H9 (cell line): ENCODE data around the gene NEK6. TPM values are rescaled to one million over a fixed set of nuclear protein-coding genes. Genes with fewer than 3 reads are reported as not detected.
A peak's percentile ranks its signal among the peaks of the same experiment; 100 is the strongest.

Experiments used
- DNase-seq: peaks from one replicate; pipeline ENCODE4 v3.0.0-alpha.2; 2017
- H2AFZ ChIP-seq: one replicate; pipeline ENCODE4 v1.6.1; 2013; ENCODE audit warnings: mild to moderate bottlenecking, low read length, control low read depth, moderate library complexity
- H2AK5ac ChIP-seq: 2 replicates; pipeline ENCODE4 v1.6.1; 2013; ENCODE audit warnings: low read length, control low read depth, mixed read lengths; ENCODE audit not compliant: insufficient read length
- H2BK120ac ChIP-seq: one replicate; pipeline ENCODE4 v1.6.1; 2013; ENCODE audit warnings: low read depth, mild to moderate bottlenecking, low read length, control low read depth, inconsistent platforms; ENCODE audit not compliant: poor library complexity, severe bottlenecking
- H2BK12ac ChIP-seq: 2 replicates; pipeline ENCODE4 v1.6.1; 2013; ENCODE audit warnings: low read length, control low read depth, mixed read lengths, low read depth; ENCODE audit not compliant: insufficient read length
- H2BK15ac ChIP-seq: 2 replicates; pipeline ENCODE4 v1.6.1; 2013; ENCODE audit warnings: low read depth, low read length, control low read depth
- H2BK20ac ChIP-seq: one replicate; pipeline ENCODE4 v1.6.1; 2013; ENCODE audit warnings: low read depth, mild to moderate bottlenecking, low read length, control low read depth, inconsistent platforms; ENCODE audit not compliant: poor library complexity, severe bottlenecking
- H2BK5ac ChIP-seq: 2 replicates; pipeline ENCODE4 v1.6.1; 2013; ENCODE audit warnings: low read length, control low read depth, mixed read lengths; ENCODE audit not compliant: insufficient read length
- H3K14ac ChIP-seq: 2 replicates; pipeline ENCODE4 v1.6.1; 2013; ENCODE audit warnings: low read length, control low read depth; ENCODE audit not compliant: insufficient read depth
- H3K18ac ChIP-seq: 2 replicates; pipeline ENCODE4 v1.6.1; 2013; ENCODE audit warnings: low read depth, mild to moderate bottlenecking, mixed read lengths, low read length, control low read depth; ENCODE audit not compliant: insufficient read length
- H3K23ac ChIP-seq: 2 replicates; pipeline ENCODE4 v1.6.1; 2013; ENCODE audit warnings: low read length, control low read depth, mixed read lengths, low read depth; ENCODE audit not compliant: insufficient read length
- H3K23me2 ChIP-seq: 2 replicates; pipeline ENCODE4 v1.6.1; 2013; ENCODE audit warnings: low read depth, mild to moderate bottlenecking, mixed read lengths, low read length, control low read depth; ENCODE audit not compliant: insufficient read length, poor library complexity, severe bottlenecking
- H3K27ac ChIP-seq: 2 replicates; pipeline ENCODE4 v1.5.1; 2013; ENCODE audit warnings: low read length, control low read depth, mixed read lengths, low read depth; ENCODE audit not compliant: insufficient read length
- H3K27me3 ChIP-seq: 2 replicates; pipeline ENCODE4 v1.6.1; 2013; ENCODE audit warnings: low read length, control low read depth, inconsistent platforms; ENCODE audit not compliant: insufficient read depth
- H3K4ac ChIP-seq: 2 replicates; pipeline ENCODE4 v1.6.1; 2013; ENCODE audit warnings: low read depth, mild to moderate bottlenecking, control low read depth, inconsistent platforms, low read length, moderate library complexity
- H3K4me1 ChIP-seq: 2 replicates; pipeline ENCODE4 v1.6.1; 2013; ENCODE audit warnings: low read length, control low read depth, inconsistent platforms; ENCODE audit not compliant: insufficient read depth
- H3K4me2 ChIP-seq: 2 replicates; pipeline ENCODE4 v1.6.1; 2013; ENCODE audit warnings: low read length, control low read depth, mixed read lengths; ENCODE audit not compliant: insufficient read length, insufficient read depth
- H3K56ac ChIP-seq: 2 replicates; pipeline ENCODE4 v1.6.1; 2013; ENCODE audit warnings: low read depth, mild to moderate bottlenecking, mixed read lengths, low read length, control low read depth; ENCODE audit not compliant: insufficient read length
- H3K79me1 ChIP-seq: 2 replicates; pipeline ENCODE4 v1.6.1; 2013; ENCODE audit warnings: low read depth, mild to moderate bottlenecking, moderate library complexity, low read length, control low read depth, inconsistent platforms; ENCODE audit not compliant: insufficient read depth, poor library complexity, severe bottlenecking
- H3K79me2 ChIP-seq: 2 replicates; pipeline ENCODE4 v1.6.1; 2013; ENCODE audit warnings: low read length, control low read depth, inconsistent platforms; ENCODE audit not compliant: insufficient read depth
- H3K9ac ChIP-seq: 2 replicates; pipeline ENCODE4 v1.6.1; 2013; ENCODE audit warnings: low read length, control low read depth, mixed read lengths; ENCODE audit not compliant: insufficient read length; ENCODE audit errors: extremely low read depth
- H3K9me3 ChIP-seq: one replicate; pipeline ENCODE4 v1.6.1; 2013; ENCODE audit warnings: low read depth, low read length, inconsistent platforms; ENCODE audit not compliant: control insufficient read depth
- H3T11ph ChIP-seq: one replicate; pipeline ENCODE4 v1.6.1; 2013; ENCODE audit warnings: mild to moderate bottlenecking, low read length, control low read depth, inconsistent platforms
- H4K20me1 ChIP-seq: one replicate; pipeline ENCODE4 v1.6.1; 2013; ENCODE audit not compliant: control insufficient read depth, insufficient read length, insufficient read depth
- H4K5ac ChIP-seq: 2 replicates; pipeline ENCODE4 v1.6.1; 2013; ENCODE audit warnings: low read depth, mild to moderate bottlenecking, mixed read lengths, low read length, control low read depth; ENCODE audit not compliant: insufficient read length
- H4K8ac ChIP-seq: replicated peaks from 2 replicates; pipeline ENCODE4 v1.6.1; 2013; ENCODE audit warnings: low read length, control low read depth, mixed read lengths, low read depth; ENCODE audit not compliant: insufficient read length
- H4K91ac ChIP-seq: 2 replicates; pipeline ENCODE4 v1.6.1; 2013; ENCODE audit warnings: low read depth, mild to moderate bottlenecking, moderate library complexity, mixed read lengths, low read length, control low read depth; ENCODE audit not compliant: insufficient read length
- H3K27ac Mint-ChIP-seq, 3 experiments: 2 replicates in 2 of 3; 3 replicates in 1 of 3; pipeline ENCODE4 v1.8.0; 2020 to 2021; ENCODE audit warnings: mixed read lengths in 3 of 3, mild to moderate bottlenecking in 1 of 3, moderate library complexity in 1 of 3
- H3K27me3 Mint-ChIP-seq: 2 replicates; pipeline ENCODE4 v1.8.0; 2021; ENCODE audit warnings: low read depth, mild to moderate bottlenecking, moderate library complexity, mixed read lengths
- H3K36me3 Mint-ChIP-seq, 3 experiments: 2 replicates in 2 of 3; 3 replicates in 1 of 3; pipeline ENCODE4 v1.8.0; 2020 to 2021; ENCODE audit warnings: low read depth in 3 of 3, mixed read lengths in 3 of 3; ENCODE audit not compliant: insufficient read depth in 1 of 3
- H3K4me1 Mint-ChIP-seq, 2 experiments: 2 replicates each; pipeline ENCODE4 v1.8.0; 2020; ENCODE audit warnings: mixed read lengths in 2 of 2
- H3K4me3 Mint-ChIP-seq, 2 experiments: 2 replicates in 1 of 2; 3 replicates in 1 of 2; pipeline ENCODE4 v1.8.0; 2020 to 2021; ENCODE audit warnings: mild to moderate bottlenecking in 2 of 2, mixed read lengths in 2 of 2, moderate library complexity in 1 of 2
- H3K9me3 Mint-ChIP-seq, 2 experiments: 2 replicates in 1 of 2; 3 replicates in 1 of 2; pipeline ENCODE4 v1.8.0; 2020; ENCODE audit warnings: mild to moderate bottlenecking in 2 of 2, mixed read lengths in 2 of 2, moderate library complexity in 1 of 2
- CTCF ChIP-seq: fragments of 200-600 bp; sonication (generic); conservative IDR thresholded peaks from 3 replicates; pipeline ENCODE4 v1.8.0; 2021; ENCODE audit warnings: antibody characterized with exemption, mild to moderate bottlenecking
- WGBS: extraction: QIAGEN DNeasy Blood & Tissue Kit; methylation state at CpG from one replicate; pipeline ENCODE4 v1.1.7; 2013; ENCODE audit warnings: missing lambda C conversion rate, low lambda C conversion rate, mixed read lengths; ENCODE audit not compliant: insufficient read length; ENCODE audit errors: extremely low coverage; 5-methylcytosine and 5-hydroxymethylcytosine counted together
- total RNA-seq: library from RNA; stranded (reverse); gene quantifications from 2 replicates; pipeline ENCODE4 v1.2.1, GENCODE V29; 2021

Gene NEK6
- total RNA-seq, 1 experiment from 2014 or later: 14.3 TPM

- Histone ChIP-seq H4K5ac (no peak overlapping the region), H4K8ac (no peak overlapping the region), H3K27ac (no peak overlapping the region), H3K23me2 (no peaks in the 10 kb centered on the region), H3T11ph (no peak overlapping the region), H3K79me2 (no peaks in the 10 kb centered on the region), H2BK5ac (no peak overlapping the region), H3K18ac (no peak overlapping the region), H2AFZ (no peak overlapping the region), H4K91ac (no peak overlapping the region), H3K9me3 (no peaks in the 10 kb centered on the region), H3K9ac (no peak overlapping the region), H2BK12ac (no peak overlapping the region), H2BK120ac (no peak overlapping the region), H3K23ac (no peak overlapping the region), H3K4me1 (no peaks in the 10 kb centered on the region), H3K4me2 (no peak overlapping the region), H2BK20ac (no peak overlapping the region), H3K79me1 (no peaks in the 10 kb centered on the region), H3K4ac (no peak overlapping the region), H3K56ac (no peak overlapping the region), H4K20me1 (no peaks in the 10 kb centered on the region), H3K14ac (no peak overlapping the region), H2AK5ac (no peak overlapping the region), H3K27me3 (no peaks in the 10 kb centered on the region), H2BK15ac (no peak overlapping the region)
- TF ChIP-seq CTCF: no peak
- Mint-ChIP-seq H3K4me1 (peaks cover 42 to 45% of the 10 kb centered on the region in 2 experiments), H3K36me3 (0 out of 7 replicates have a peak, but pooled peaks cover 0 to 4% (median 0%) of the 10 kb centered on the region in 3 experiments), H3K27ac (peak overlapping the region in 2 of 3 experiments; percentile 62 to 68; a peak in 1 of 7 replicates), H3K27me3 (no peaks in the 10 kb centered on the region), H3K4me3 (no peak overlapping the region), H3K9me3 (no peaks in the 10 kb centered on the region)
- DNase-seq: no peak
- WGBS: no CpG with 5 or more reads among the region's 14 CpGs
Measured at GRCh38 chr9:124297915-124298645, 40.3 kb downstream of the NEK6 start.
